H1 (cell line): Measurements from ENCODE around the gene PRR33. TPM values are rescaled to one million over a fixed set of nuclear protein-coding genes. Genes with fewer than 3 reads are reported as not detected.

ENCODE experiments used
- RBBP5 ChIP-seq: IDR thresholded peaks from 2 replicates; pipeline ENCODE4 v1.7.1; 2012; ENCODE audit warnings: low read depth, mild to moderate bottlenecking, inconsistent platforms, low read length, moderate library complexity, borderline replicate concordance
- TAF7 ChIP-seq: optimal IDR thresholded peaks from 2 replicates; pipeline ENCODE3; 2011; ENCODE audit warnings: low read depth, mild to moderate bottlenecking, inconsistent platforms, low read length, moderate library complexity, borderline replicate concordance
- polyA plus RNA-seq, 7 experiments: library from polyadenylated mRNA; depleted of rRNA in 3 of 7; stranded (reverse) in 5 of 7; unstranded in 2 of 7; fragments of >200 nt in 5 of 7; fragments of 200-250 nt in 2 of 7; gene quantifications; 1 replicate in 5 of 7; 2 replicates in 1 of 7; 4 replicates in 1 of 7; pipeline versions ENCODE4 v1.2.1 to v1.2.3, GENCODE V29; 2011 to 2013; ENCODE audit warnings: missing spikeins in 2 of 7, mixed read lengths in 2 of 7
- total RNA-seq: library from RNA; stranded (reverse); fragmentation: NEBNext Ultra II Directional; extraction: Animal tissue kit (Norgen Biotek cat#: 25700); gene quantifications from 2 replicates; pipeline ENCODE4 v1.2.1, GENCODE V29; 2021
- TF ChIP-seq, protein P1 (sequence below): IDR thresholded peaks from 2 replicates; pipeline ENCODE4 v1.6.1; 2011; ENCODE audit warnings: low read length, improper control_type of control experiment

The PRR33 gene
- total and polyA plus RNA-seq, 2 of the 8 experiments (the other 6 are each of a cell fraction or from before 2014, with no cell fraction given), result 0.02 TPM; not detected in 1

- TF ChIP-seq RBBP5 (no peak), TAF7 (no peak)
- TF ChIP-seq, protein P1, sequence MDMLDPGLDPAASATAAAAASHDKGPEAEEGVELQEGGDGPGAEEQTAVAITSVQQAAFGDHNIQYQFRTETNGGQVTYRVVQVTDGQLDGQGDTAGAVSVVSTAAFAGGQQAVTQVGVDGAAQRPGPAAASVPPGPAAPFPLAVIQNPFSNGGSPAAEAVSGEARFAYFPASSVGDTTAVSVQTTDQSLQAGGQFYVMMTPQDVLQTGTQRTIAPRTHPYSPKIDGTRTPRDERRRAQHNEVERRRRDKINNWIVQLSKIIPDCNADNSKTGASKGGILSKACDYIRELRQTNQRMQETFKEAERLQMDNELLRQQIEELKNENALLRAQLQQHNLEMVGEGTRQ, result no peak
Measured at GRCh38 chr11:1853376-1854131, 38.1 kb downstream of the PRR33 start (continued).
